Hepatocyte (in vitro differentiated cells): ENCODE data around the gene DDX39A.

Experiments used
- CTCF ChIP-seq: fragments of 200-600 bp; sonication (generic); IDR thresholded peaks from 2 replicates; pipeline ENCODE4 v1.5.1; 2016; ENCODE audit warnings: antibody characterized with exemption, mild to moderate bottlenecking; ENCODE audit not compliant: poor library complexity
- EZH2phosphoT487 ChIP-seq: fragments of 200-600 bp; sonication (generic); IDR thresholded peaks from one replicate; pipeline ENCODE4 v1.6.1; 2018; ENCODE audit warnings: antibody characterized with exemption, mild to moderate bottlenecking, low read depth, moderate library complexity; ENCODE audit not compliant: unreplicated experiment, severe bottlenecking

- TF ChIP-seq CTCF (no peak), EZH2phosphoT487 (no peak)
Observed at GRCh38 chr19:14450876-14451275, 31.7 kb upstream of the DDX39A start.
